Activated CD4-positive, alpha-beta T cell treated with anti-CD3 and anti-CD28 coated beads for 4 hours (primary cell): ENCODE data around the gene ZBED1.
"Not testable (repeated sequence)": the region's sequence is repeated elsewhere in the genome, so short reads cannot be mapped to it uniquely, and the experiment has no call there.

Experiments used
- DNase-seq, 2 donors: peaks; one replicate each; pipeline ENCODE4 v3.0.0-alpha.2; 2020

The ZBED1 gene

GRCh38 chrX:2500803-2501558 lies at the start of gene ZBED1, which contains the start of gene DHRSX:
ZBED1 (minus strand) TSS chrX:2500976; CDS start chrX:2490719, 10,257 bp downstream.
DHRSX (minus strand) TSS chrX:2500976; CDS start chrX:2500925, 51 bp downstream.
- peak in 1 of 2 donors; percentile 32 for DNase-seq

DNA sequence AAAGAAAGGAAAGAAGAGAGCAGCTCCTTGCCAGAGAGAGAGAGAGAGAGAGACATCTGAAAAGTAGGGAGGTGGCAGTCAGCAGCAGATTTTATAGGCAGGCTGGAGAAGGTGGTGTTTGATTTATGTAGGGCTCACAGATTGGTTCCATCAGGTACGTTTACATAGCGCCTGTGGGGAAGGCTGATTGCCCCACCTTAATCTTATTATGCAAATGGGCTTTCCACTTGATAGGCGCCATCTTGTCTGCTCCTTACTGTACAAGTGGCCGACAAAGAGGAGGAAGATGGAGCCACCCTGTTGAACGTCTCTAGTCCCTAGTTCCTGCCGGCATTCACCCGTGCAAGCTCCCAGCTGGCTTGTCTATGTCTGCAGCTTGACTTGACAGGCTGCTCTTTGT lies 49.1 kb upstream of the ZBED1 start:
- DNase-seq = no peak

GRCh38 chrX:2548711-2549423 lies 48.1 kb upstream of the ZBED1 start:
- no peak for DNase-seq

DNA sequence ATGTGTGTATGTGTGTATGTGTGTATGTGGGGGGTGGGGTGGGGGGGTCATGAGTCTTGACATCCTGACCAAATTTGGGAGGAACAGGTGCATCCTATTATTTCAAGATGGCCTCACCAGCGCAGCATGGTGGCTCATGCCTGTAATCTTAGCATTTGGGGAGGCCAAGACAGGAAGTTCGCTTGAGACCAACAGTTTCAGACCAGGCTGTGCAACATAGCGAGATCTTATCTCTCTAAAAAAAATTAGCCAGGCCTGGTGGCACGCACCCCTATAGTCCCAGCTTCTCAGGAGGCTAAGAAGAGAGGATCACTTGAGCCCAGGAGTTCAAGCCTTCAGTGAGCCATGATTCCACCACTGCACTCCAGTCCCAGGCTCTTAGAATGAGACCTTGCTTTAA lies 47.0 kb upstream of the ZBED1 start:
- DNase-seq = no peak

- no peak for DNase-seq
These were observed 45.7 kb upstream of the ZBED1 start for GRCh38 chrX:2546496-2546895.

- DNase-seq = no peak
These were observed 44.4 kb upstream of the ZBED1 start for GRCh38 chrX:2545144-2545543.

DNA sequence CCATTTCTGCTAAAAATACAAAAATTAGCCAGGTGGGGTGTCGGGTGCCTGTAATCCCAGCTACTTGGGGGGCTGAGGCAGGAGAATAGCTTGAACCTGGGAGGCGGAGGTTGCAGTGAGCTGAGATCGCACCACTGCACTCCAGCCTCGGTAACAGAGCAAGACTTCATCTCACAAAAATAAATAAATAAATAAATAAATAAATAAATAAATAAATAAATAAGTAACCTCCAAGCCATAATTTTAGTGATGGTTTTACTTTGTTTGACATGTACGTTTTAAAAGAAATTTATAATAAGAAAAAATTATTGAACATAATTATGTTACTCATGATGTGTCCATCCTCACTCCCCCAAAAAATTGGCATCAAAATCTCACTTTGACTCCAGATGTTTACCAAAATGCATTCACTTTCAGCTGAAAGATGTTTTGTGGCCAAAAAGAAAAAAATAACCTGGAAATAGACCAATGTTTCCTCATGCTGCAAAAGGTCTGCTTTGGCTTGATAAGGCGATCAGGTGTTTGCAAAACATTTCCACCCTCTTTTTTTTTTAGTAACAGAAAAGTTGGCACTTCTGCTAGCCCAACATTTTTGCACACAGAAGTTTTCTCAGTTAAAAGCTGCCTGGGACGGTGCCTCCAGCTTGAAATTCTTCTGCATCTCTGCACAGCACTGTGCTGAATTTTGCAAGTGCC lies 42.2 kb upstream of the ZBED1 start:
- no peak for DNase-seq

GRCh38 chrX:2541603-2542002 lies 40.8 kb upstream of the ZBED1 start:
- no peak for DNase-seq

DNA sequence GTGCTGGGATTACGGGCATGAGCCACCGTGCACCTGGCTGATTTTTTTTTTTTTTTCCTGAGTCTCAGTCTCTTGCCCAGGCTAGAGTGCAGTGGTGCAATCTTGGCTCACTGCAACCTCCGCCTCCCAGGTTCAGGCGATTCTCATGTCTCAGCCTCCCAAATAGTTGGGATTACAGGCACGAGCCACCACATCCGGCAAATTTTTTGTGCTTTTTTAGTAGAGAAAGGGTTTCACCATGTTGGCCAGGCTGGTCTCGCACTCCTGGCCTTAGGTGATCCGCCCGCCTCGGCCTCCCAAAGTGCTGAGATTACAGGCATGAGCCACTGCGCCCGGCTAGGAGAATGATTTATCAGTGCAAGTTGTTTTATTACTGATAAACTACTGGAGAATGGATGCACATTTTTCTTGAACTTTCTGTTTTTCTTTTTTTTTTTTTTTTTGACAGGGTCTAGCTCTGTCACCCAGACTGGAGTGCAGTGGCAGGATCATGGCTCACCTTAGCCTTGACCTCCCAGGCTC lies 39.7 kb upstream of the ZBED1 start:
- no peak for DNase-seq

DNA sequence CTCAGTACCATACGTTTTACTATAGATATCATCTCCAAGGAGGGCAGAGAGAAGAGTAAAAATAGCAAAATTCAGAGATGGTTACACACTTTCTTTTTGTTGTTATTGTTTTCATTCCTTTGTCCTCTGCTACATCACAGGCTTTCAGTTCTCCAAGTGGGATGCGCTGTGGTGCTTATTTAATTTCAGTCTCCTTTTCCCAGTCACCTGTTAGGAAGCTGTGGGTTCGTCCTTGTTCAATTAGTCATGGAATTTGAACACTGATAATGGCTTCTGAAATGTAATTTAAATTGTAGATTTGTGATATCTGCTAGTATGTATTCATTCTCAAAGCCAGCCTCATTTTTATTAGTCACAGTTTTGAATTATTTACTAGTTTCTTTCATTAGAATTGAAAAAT lies 38.8 kb upstream of the ZBED1 start:
- no peak for DNase-seq

GRCh38 chrX:2538031-2538757 lies 37.4 kb upstream of the ZBED1 start:
- DNase-seq = no peak

GRCh38 chrX:2536974-2537373 lies 36.2 kb upstream of the ZBED1 start:
- no peak for DNase-seq

- DNase-seq = no peak
These were observed 35.4 kb upstream of the ZBED1 start for GRCh38 chrX:2536141-2536540.

GRCh38 chrX:2534261-2535021 lies 33.7 kb upstream of the ZBED1 start:
- not testable (repeated sequence) for DNase-seq

GRCh38 chrX:2533424-2533823 lies 32.6 kb upstream of the ZBED1 start:
- DNase-seq = no peak

DNA sequence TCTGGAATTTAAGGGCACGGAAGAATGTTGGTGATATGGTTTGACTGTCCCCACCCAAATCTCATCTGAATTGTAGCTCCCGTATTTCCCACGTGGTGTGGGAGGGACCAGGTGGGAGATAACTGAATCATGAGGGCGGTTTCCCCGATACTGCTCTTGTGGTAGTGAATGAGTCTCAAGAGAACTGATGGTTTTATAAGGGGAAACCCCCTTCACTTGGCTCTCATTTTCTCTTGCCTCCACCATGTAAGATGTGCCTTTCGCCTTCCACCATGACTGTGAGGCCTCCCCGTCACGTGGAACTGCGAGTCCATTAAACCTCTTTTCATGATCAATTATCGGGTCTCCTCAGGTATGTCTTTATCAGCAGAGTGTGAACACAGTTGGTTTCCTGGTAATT lies 25.6 kb upstream of the ZBED1 start:
- DNase-seq = no peak

DNA sequence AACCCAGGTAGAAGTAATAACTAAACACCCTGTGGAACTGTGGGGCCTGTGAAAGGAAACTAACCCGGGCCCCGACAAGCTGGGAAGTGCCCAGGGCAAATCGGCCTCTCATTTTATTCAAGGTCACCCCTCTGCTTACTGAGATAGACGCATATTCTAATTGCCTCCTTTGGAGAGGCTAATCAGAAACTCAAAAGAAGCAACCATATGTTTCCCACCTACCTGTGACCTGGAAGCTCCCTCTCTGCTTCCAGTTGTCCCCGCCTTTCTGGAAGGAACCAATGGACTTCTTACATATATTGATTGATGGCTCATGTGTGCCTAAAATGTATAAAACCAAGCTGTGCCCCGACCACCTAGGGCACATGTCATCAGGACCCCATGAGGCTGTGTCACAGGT lies 23.1 kb upstream of the ZBED1 start:
- no peak for DNase-seq

- DNase-seq = no peak
These were observed 21.2 kb upstream of the ZBED1 start for GRCh38 chrX:2521927-2522386.

DNA sequence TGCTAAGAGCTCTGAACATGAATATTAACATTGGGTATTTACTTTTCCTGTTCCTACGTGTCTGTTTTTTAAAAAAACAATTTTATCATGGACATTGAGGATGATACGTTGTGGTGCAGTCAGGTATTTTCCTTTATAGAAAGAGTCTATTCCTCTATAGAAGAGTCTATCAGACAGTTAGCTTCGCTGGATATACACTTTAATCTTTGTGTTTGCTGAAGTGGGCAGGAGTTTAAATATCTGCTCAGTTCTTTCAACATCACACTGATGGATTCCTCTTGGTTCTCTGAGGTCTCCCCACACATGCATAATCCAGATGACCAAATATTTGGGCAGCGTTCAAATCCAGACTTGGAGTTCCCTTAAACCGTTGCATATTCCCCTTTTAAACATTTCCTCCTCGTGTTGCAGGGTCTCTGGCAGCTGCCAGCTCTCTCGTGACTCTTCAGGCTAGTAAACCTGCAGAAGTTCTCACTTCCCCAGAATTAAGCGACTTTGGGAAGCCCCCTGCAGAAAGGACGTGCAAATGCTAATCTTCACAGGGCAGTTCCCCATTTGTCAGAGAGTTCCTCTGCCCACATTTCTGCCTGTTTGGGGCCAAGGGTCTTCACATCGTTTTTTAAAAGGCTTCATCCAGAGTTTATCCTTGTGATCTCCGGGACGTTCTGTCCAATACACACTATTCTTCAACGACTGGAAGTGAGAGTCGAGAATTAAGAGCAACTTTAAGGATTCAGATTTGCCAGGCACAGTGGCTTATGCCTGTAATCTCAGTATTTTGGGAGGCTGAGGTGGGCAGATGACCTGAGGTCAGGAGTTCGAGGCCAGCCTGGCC lies 20.5 kb upstream of the ZBED1 start:
- DNase-seq = no peak

- no peak for DNase-seq
These were observed 19.8 kb upstream of the ZBED1 start for GRCh38 chrX:2520539-2520938.

DNA sequence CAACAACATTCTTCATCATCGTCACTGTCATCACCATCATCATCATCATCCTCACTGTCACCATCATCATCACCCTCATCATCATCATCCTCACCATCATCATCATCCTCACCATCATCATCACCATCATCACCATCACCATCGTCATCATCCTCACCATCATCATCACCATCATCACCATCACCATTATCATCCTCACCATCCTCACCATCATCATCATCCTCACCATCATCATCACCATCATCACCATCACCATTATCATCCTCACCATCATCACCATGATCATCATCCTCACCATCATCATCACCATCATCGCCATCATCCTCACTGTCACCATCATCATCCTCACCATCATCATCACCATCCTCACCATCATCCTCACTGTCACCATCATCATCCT lies 18.9 kb upstream of the ZBED1 start:
- not testable (repeated sequence) for DNase-seq
